Neural cell (in vitro differentiated cells): ENCODE results near the gene FAM83G.
"Not testable (repeated sequence)": the region's sequence is repeated elsewhere in the genome, so short reads cannot be mapped to it uniquely, and the experiment has no call there.

Experiments used
- TAF1 ChIP-seq: IDR thresholded peaks from 2 replicates; pipeline ENCODE4 v1.6.1; 2012; ENCODE audit warnings: low read depth
- TF ChIP-seq, protein P1 (sequence below): fragments of 450-650 bp; IDR thresholded peaks from 2 replicates; pipeline ENCODE4 v1.5.1; 2014; ENCODE audit warnings: antibody characterized with exemption, mild to moderate bottlenecking, moderate library complexity; ENCODE audit not compliant: poor library complexity, severe bottlenecking

DNA sequence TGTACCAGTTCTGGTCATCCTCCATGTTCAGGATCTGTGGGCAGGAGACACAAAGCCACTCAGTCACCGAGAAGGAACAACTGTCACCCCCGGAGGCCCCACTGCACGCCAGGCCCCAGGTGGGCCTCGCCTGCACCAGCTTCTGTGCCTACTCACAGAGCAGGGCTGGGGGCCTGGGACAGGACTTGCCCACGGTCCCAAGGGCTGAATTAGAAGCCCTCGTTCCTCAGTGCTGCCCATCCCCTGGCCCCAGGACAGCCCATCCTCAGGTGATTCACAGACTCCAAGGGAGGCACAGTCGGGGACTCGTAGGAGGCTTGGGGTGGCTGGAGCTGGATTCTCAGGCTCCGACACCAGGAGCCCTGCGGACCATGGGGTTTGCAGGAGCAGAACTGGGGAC lies 37.3 kb upstream of the FAM83G start:
- TF ChIP-seq TAF1 = not testable (repeated sequence)
- TF ChIP-seq, protein P1, sequence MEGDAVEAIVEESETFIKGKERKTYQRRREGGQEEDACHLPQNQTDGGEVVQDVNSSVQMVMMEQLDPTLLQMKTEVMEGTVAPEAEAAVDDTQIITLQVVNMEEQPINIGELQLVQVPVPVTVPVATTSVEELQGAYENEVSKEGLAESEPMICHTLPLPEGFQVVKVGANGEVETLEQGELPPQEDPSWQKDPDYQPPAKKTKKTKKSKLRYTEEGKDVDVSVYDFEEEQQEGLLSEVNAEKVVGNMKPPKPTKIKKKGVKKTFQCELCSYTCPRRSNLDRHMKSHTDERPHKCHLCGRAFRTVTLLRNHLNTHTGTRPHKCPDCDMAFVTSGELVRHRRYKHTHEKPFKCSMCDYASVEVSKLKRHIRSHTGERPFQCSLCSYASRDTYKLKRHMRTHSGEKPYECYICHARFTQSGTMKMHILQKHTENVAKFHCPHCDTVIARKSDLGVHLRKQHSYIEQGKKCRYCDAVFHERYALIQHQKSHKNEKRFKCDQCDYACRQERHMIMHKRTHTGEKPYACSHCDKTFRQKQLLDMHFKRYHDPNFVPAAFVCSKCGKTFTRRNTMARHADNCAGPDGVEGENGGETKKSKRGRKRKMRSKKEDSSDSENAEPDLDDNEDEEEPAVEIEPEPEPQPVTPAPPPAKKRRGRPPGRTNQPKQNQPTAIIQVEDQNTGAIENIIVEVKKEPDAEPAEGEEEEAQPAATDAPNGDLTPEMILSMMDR = not testable (repeated sequence)
